ENCODE measurements around the gene JADE2.

JADE2 gene

GRCh38 chr5:134626369-134627014, 101.0 kb downstream of the JADE2 start (continued):
- TF ChIP-seq ZBTB1 (tag by site-specific recombination; IDR thresholded peaks at IDR 0.05) (no peak), HOXA7 (CRISPR knock-in tag; IDR thresholded peaks at IDR 0.05; ENCODE audit: borderline replicate concordance) (no peak), ZNF830 (tag by site-specific recombination; IDR thresholded peaks at IDR 0.05; ENCODE audit: low read depth) (no peak), ZNF580 (tag by site-specific recombination; IDR thresholded peaks at IDR 0.05) (no peak), PRDM6 (tag by site-specific recombination; IDR thresholded peaks at IDR 0.05) (peak; percentile 91), IKZF3 (tag by site-specific recombination; IDR thresholded peaks at IDR 0.05) (no peak), ZNF626 (tag by site-specific recombination; IDR thresholded peaks at IDR 0.05) (no peak), YY1 (tag by site-specific recombination; IDR thresholded peaks at IDR 0.05) (no peak), ZNF16 (tag by site-specific recombination; IDR thresholded peaks at IDR 0.05; ENCODE audit: low read depth) (no peak), ZNF623 (tag by site-specific recombination; IDR thresholded peaks at IDR 0.05) (no peak), ZIC2 (tag by site-specific recombination; IDR thresholded peaks at IDR 0.05) (no peak), ZNF549 (tag by site-specific recombination; IDR thresholded peaks at IDR 0.05) (no peak), GLI2 (tag by site-specific recombination; IDR thresholded peaks at IDR 0.05; ENCODE audit: borderline replicate concordance, low read depth) (no peak), ZNF140 (tag by site-specific recombination; IDR thresholded peaks at IDR 0.05) (no peak), ZNF513 (tag by site-specific recombination; IDR thresholded peaks at IDR 0.05) (no peak), ZNF302 (tag by site-specific recombination; IDR thresholded peaks at IDR 0.05; ENCODE audit: low read depth) (no peak), SP2 (tag by site-specific recombination; IDR thresholded peaks at IDR 0.05) (0 out of 2 replicates have a peak, but pooled peaks have one; percentile 18), ZNF223 (tag by site-specific recombination; IDR thresholded peaks at IDR 0.05) (no peak), ZNF707 (tag by site-specific recombination; IDR thresholded peaks at IDR 0.05) (no peak), ZNF704 (tag by site-specific recombination; IDR thresholded peaks at IDR 0.05) (no peak), ZNF514 (tag by site-specific recombination; IDR thresholded peaks at IDR 0.05) (no peak), ZNF423 (tag by site-specific recombination; IDR thresholded peaks at IDR 0.05) (no peak), ZFP69B (tag by site-specific recombination; IDR thresholded peaks at IDR 0.05) (no peak), ZNF148 (tag by site-specific recombination; IDR thresholded peaks at IDR 0.05; ENCODE audit: borderline replicate concordance) (no peak), PATZ1 (tag by site-specific recombination; IDR thresholded peaks at IDR 0.05) (0 out of 2 replicates have a peak, but pooled peaks have one; percentile 15), SCRT1 (tag by site-specific recombination; IDR thresholded peaks at IDR 0.05; ENCODE audit: borderline replicate concordance) (no peak), ZBTB11 (tag by site-specific recombination; conservative IDR thresholded peaks at IDR 0.05; ENCODE audit: low read depth) (no peak), ZNF776 (tag by site-specific recombination; IDR thresholded peaks at IDR 0.05; ENCODE audit: borderline replicate concordance) (no peak)
